Testis (tissue), 2 donors: ENCODE measurements around the gene GAK.

ENCODE experiments used
- CTCF ChIP-seq, 3 experiments: fragments of 450-650 bp in 2 of 3; fragments of 200-600 bp in 1 of 3; sonication (generic) in 1 of 3; IDR thresholded peaks; one replicate each; pipeline ENCODE4 v1.5.1; 2016 to 2019; ENCODE audit warnings: antibody characterized with exemption in 3 of 3, mild to moderate bottlenecking in 2 of 3, moderate library complexity in 1 of 3
- POLR2A ChIP-seq: fragments of 450-650 bp; IDR thresholded peaks from one replicate; pipeline ENCODE4 v1.6.1; 2017; ENCODE audit warnings: antibody characterized with exemption, mild to moderate bottlenecking, moderate library complexity

DNA sequence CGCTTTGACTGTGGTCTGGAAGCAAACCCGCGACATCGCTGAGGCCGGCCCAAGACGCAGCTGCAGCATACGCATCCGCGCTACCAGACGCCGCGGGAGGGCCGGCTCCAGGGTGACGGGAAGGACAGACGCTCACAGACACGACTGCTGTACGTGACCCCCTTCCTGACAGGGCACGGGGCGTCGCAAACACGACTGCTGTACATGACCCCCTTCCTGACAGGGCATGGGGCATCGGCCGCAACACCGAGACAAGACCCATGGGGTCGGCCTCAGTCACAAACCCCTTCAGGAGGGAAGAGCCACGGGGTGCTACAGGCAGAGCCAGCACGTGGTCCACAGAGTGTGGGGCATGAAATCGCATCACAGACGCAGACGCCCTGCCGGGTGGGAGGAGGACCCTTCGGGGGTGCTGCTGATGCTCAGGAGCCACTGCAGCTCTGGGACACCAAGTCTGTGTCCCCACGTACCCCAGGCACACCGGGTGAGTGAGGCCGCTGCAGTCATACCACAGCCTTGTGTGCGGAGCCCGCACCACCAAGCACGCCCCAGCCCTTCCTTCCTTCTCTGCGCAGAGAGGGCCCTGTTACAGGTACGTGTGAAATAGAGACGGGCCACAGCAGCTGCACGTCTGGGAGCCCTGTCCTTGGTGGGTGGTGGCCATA lies 67.5 kb downstream of the GAK start:
- TF ChIP-seq CTCF (IDR thresholded peaks at IDR 0.05) = no peak
- no peak for TF ChIP-seq POLR2A
